NOMO-1 (cell line): Measurements from ENCODE around the gene IFRD2.
A peak's percentile ranks its signal among the peaks of the same experiment; 100 is the strongest.
"Not testable (repeated sequence)": the region's sequence is repeated elsewhere in the genome, so short reads cannot be mapped to it uniquely, and the experiment has no call there.

Experiments used
- DNase-seq, 2 experiments: peaks; one replicate each; lab custom pipeline; 2025; ENCODE audit not compliant: unreplicated experiment in 2 of 2; lab: John Stamatoyannopoulos, UW

IFRD2 gene

GRCh38 chr3:50324351-50325112 lies 32.3 kb upstream of the IFRD2 start:
- peak; percentile 4 to 52 for DNase-seq

- DNase-seq = no peak
Measured at GRCh38 chr3:50323614-50324199, 31.5 kb upstream of the IFRD2 start.

GRCh38 chr3:50323092-50323600 lies 30.9 kb upstream of the IFRD2 start:
- DNase-seq = no peak

GRCh38 chr3:50322386-50323091 lies 30.3 kb upstream of the IFRD2 start, which contains the start of gene HYAL2:
TSS of gene HYAL2 (minus strand) at chr3:50322745. CDS start at chr3:50320489, 2,256 bp downstream.
- no peak for DNase-seq

DNA sequence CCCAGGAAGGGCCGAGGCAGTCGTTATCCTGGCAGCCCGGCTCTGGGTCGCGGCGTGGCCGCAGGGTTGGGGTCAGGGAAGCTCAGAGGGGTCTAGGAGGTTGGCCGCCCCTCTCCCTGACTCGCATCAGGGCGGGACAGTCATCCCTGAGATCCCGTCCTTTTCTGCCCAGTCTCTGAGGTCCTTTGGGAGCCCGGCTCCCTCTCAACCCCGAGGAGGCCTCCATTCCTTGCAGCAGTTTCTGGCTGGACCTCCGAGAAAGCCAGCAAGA lies 29.8 kb upstream of the IFRD2 start:
- no peak for DNase-seq

- DNase-seq = peak; percentile 84 to 90
Measured at GRCh38 chr3:50321336-50322114, 29.3 kb upstream of the IFRD2 start.

DNA sequence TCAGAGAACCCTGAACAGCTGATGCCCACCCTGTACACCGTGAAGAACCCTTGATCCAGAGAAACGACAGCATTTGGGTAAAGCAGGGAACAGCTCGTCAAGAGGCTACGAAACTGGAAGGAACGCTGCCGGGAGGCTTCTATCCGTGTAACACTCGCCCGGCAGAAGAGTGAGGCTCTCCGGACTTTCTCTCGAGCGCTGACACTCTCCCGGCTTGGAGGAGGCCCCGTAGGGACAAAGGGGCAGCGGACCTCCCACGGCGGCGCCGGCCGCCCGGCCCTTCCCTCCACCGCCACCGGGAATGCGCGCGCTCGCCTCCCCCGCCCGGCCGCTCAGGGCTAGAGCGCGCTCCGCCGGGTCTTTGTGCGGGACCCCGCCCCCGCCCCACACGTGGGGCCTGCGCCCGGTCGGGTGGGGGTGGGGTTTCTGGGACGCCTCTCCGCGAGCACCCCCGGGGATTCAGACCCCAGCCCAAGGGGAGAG lies 28.7 kb upstream of the IFRD2 start:
- peak; percentile 43 to 49 for DNase-seq

- DNase-seq = no peak
Measured at GRCh38 chr3:50319894-50320625, 27.8 kb upstream of the IFRD2 start.

- no peak for DNase-seq
Measured at GRCh38 chr3:50319181-50319893, 27.1 kb upstream of the IFRD2 start.

- no peak for DNase-seq
Measured at GRCh38 chr3:50318615-50319014, 26.4 kb upstream of the IFRD2 start.

DNA sequence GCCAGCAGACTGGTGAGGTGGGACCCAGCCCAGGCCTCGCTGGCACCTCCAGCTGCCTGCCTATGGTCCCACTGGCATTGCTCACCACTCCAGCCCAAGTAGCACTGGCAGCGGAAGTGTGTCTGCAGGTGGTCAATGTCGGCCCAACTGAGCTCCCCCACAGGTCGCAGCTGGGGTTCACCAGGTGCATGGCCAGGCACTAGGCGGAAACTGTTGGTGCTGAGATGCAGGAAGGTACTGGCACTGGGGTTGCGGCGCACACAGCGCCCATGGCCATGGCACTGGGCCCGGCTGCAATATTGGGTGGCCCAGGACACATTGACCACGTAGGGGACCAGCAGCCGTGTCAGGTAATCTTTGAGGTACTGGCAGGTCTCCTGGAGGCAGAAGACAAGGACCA lies 25.9 kb upstream of the IFRD2 start:
- no peak for DNase-seq

- DNase-seq = no peak
Measured at GRCh38 chr3:50317300-50317699, 25.1 kb upstream of the IFRD2 start.

DNA sequence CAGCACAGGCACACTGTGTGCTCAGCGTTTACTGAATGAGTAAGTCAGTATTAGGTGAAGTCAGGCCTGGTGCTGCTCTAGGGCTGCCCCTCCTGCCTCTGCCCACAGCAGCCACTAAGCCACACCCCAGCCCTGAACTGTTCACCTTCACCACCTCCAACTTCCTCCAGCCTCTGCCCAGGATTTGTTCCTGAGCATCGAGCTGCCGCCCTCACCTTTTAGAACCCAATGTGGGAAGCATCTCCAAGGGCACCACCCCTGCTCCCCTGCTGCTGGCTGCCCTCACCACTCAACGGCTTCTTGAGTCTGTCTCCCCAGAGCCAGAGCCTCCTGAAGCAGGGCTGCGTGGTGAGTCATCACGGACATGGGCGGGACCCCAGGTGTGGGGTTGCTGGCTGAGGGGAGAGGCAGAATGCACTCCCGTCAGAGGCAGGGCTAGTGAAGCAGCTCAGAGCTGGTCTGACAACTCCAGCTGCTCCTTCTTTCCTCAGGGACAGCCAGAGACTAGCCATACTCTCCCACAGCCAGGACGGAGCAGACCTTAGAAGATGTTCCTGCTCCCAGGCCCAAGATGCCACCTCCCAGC lies 24.5 kb upstream of the IFRD2 start:
- DNase-seq = no peak

- no peak for DNase-seq
Measured at GRCh38 chr3:50314816-50315215, 22.6 kb upstream of the IFRD2 start.

- DNase-seq = no peak
Measured at GRCh38 chr3:50314342-50314741, 22.1 kb upstream of the IFRD2 start.

- DNase-seq = not testable (repeated sequence)
Measured at GRCh38 chr3:50312041-50312440, 19.8 kb upstream of the IFRD2 start.

DNA sequence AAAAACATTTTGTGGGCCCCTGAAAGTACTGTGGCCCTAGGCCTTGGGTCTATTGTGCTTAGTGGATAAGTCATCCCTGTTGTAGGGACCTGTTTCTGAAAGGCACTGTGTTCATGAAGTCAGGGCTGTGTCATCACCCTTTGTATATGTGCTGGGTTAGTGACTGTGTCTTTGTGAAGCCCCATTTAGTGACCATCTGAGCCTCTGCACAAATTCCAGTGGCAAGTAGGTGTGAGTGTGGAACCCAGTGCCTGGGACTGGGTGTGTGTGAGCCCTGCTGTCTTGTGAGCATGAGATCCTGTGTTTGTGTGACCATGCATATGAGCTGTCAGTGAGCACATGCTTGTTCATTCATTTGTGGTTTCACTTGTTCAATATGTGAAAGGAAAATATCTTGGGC lies 12.4 kb upstream of the IFRD2 start:
- no peak for DNase-seq

DNA sequence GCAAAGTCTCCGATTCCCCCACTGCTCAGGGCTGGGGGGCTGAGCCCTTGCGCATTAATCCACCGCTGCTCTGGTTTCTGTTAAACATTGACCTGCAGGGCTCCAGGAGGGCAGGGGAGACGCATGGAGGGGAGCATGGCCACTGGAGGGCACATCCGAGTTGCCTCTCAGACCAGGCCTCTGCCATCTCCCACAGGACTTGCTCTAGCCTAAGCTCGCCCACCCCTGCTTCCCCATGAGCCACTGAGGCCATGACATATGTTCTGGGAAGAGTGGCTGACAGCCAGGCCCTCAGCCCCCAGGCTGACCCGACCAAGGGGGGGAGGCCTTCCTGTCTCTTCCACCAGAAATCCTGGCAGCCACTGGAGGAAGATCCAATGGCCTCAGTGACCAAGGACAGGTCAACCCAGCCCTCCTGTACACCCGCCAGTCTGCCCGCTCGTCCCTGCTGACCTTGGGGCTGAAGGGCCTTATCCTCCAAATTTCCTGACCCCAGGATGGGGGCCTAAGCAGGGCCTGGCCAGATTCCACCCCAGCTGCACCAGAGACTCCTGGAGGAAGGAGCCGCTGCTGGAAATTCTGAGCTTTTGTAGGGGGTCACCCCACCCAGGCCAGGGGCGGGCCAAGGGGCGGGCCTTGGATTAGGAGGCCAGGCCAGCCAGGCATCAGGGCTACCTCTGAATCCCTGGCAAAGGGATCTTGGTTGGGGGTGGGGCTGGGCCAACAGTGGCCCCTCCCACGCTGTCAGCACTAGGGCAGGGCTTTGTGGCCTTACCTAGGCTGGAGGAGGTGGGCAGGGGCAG lies 11.0 kb upstream of the IFRD2 start, which contains the start of gene HYAL1:
HYAL1 (minus strand) TSS at position 562 of the 803 bp plus-strand sequence. CDS start 618 bp downstream, outside the sequence.
- no peak for DNase-seq
